ENCODE measurements around the gene EXO1.

Gene EXO1

DNA sequence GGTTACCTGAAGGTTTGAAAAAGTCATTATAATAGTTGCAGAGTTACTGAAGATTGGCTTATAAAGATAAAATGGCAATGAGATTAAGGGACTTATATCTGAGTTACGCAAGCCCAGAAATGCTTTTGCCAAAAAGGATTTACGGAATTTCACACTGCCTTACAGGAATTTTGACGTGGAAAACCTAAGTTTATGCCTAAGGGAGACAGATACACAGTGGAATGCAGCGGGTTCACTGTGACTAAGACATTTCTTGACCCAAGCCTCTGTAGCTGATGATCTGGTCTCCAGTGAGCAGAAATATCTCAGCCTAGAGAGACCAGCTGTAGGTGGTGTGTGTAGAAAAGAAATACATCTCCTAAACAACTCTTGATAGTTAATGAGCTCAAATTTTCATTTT is 10.1 kb upstream of the EXO1 start:
- no peaks in the 10 kb centered on the region for H3K36me3 ChIP-seq
- H3K27me3 ChIP-seq (ENCODE audit: insufficient read depth, low read depth, severe bottlenecking) = peaks cover 9% of the 10 kb centered on the region
- no peaks in the 10 kb centered on the region for H3K9me3 ChIP-seq (ENCODE audit: severe bottlenecking)
- TF ChIP-seq CTCF (IDR thresholded peaks at IDR 0.05; ENCODE audit: low read depth, low read length) = no peak
- H3K27ac ChIP-seq = no peak overlapping the region
- DNase-seq = no peak
- H3K4me3 ChIP-seq (ENCODE audit: low read depth, low read length) = no peak overlapping the region

GRCh38 chr1:241838897-241839296 is 9.1 kb upstream of the EXO1 start:
- Histone ChIP-seq H3K4me3 (ENCODE audit: low read depth, low read length) (no peak overlapping the region), H3K27ac (no peak overlapping the region), H3K36me3 (no peaks in the 10 kb centered on the region), H3K9me3 (ENCODE audit: severe bottlenecking) (no peaks in the 10 kb centered on the region), H3K27me3 (ENCODE audit: insufficient read depth, low read depth, severe bottlenecking) (peaks cover 6% of the 10 kb centered on the region)
- no peak for DNase-seq
- TF ChIP-seq CTCF (IDR thresholded peaks at IDR 0.05; ENCODE audit: low read depth, low read length) = no peak

GRCh38 chr1:241839369-241839979 is 8.5 kb upstream of the EXO1 start:
- Histone ChIP-seq H3K36me3 (no peaks in the 10 kb centered on the region), H3K27ac (no peak overlapping the region), H3K9me3 (ENCODE audit: severe bottlenecking) (no peaks in the 10 kb centered on the region), H3K27me3 (ENCODE audit: insufficient read depth, low read depth, severe bottlenecking) (peaks cover 5% of the 10 kb centered on the region), H3K4me3 (ENCODE audit: low read depth, low read length) (no peak overlapping the region)
- DNase-seq = no peak
- TF ChIP-seq CTCF (IDR thresholded peaks at IDR 0.05; ENCODE audit: low read depth, low read length) = no peak

DNA sequence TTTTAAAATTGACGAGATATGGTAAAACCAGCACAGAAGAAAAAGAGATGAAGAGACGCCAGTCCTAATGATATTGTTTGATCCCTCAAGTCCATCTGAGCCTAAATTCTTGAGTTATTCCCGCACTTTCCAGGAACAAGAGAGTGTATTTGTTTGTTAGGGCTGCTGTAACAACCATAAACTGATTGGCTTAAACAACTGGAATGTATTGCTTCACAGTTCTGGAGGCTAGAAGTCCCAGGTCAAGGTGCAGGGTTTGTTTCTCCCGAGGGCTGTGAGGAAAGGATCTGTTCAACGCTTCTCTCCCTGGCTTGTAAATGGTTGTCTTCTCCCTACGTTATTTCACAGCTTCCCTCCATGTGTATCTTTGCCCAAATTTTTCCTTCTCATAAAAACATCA is 7.8 kb upstream of the EXO1 start:
- no peak for TF ChIP-seq CTCF (IDR thresholded peaks at IDR 0.05; ENCODE audit: low read depth, low read length)
- Histone ChIP-seq H3K4me3 (ENCODE audit: low read depth, low read length) (no peak overlapping the region), H3K36me3 (no peaks in the 10 kb centered on the region), H3K27ac (no peak overlapping the region), H3K27me3 (ENCODE audit: insufficient read depth, low read depth, severe bottlenecking) (peaks cover 5% of the 10 kb centered on the region), H3K9me3 (ENCODE audit: severe bottlenecking) (no peaks in the 10 kb centered on the region)
- DNase-seq = no peak

DNA sequence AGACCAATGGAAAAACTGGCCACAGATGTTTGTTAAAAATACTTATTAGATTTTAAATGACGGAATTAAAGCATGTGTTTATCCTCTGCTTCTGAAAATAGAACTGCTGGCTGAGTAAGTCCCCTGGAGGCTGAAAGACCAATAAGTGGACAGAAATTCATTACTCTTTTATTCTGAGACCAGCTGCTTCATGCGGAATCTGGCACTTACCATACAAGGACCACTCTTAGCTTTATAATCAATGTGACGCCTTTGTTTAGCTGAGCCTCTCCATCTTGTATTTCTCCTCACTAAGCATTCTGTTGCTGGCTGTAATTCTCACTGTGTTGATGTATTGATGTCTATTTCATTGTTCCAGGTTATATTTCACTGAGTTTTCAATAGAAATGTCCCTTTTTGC is 6.3 kb upstream of the EXO1 start:
- H3K4me3 ChIP-seq (ENCODE audit: low read depth, low read length) = no peak overlapping the region
- DNase-seq = no peak

More for the DNA sequence above, 6.3 kb upstream of the EXO1 start:
- Histone ChIP-seq H3K36me3 (no peaks in the 10 kb centered on the region), H3K27me3 (ENCODE audit: insufficient read depth, low read depth, severe bottlenecking) (peaks cover 5% of the 10 kb centered on the region), H3K9me3 (ENCODE audit: severe bottlenecking) (no peaks in the 10 kb centered on the region), H3K27ac (no peak overlapping the region)
- TF ChIP-seq CTCF (IDR thresholded peaks at IDR 0.05; ENCODE audit: low read depth, low read length) = no peak

Data from WERI-Rb-1 (cell line).